ENCODE measurements around the gene HS3ST6. TPM values are rescaled to one million over a fixed set of nuclear protein-coding genes. Genes with fewer than 3 reads are reported as not detected.
"Not testable (repeated sequence)": the region's sequence is repeated elsewhere in the genome, so short reads cannot be mapped to it uniquely, and the experiment has no call there.

Gene HS3ST6
- total RNA-seq, 3 donors from 2014 or later (not counting 1 experiment from before 2014, with no cell fraction given): not detected

GRCh38 chr16:1900452-1900774 lies 17.8 kb downstream of the HS3ST6 start:
- ATAC-seq: no peak

DNA sequence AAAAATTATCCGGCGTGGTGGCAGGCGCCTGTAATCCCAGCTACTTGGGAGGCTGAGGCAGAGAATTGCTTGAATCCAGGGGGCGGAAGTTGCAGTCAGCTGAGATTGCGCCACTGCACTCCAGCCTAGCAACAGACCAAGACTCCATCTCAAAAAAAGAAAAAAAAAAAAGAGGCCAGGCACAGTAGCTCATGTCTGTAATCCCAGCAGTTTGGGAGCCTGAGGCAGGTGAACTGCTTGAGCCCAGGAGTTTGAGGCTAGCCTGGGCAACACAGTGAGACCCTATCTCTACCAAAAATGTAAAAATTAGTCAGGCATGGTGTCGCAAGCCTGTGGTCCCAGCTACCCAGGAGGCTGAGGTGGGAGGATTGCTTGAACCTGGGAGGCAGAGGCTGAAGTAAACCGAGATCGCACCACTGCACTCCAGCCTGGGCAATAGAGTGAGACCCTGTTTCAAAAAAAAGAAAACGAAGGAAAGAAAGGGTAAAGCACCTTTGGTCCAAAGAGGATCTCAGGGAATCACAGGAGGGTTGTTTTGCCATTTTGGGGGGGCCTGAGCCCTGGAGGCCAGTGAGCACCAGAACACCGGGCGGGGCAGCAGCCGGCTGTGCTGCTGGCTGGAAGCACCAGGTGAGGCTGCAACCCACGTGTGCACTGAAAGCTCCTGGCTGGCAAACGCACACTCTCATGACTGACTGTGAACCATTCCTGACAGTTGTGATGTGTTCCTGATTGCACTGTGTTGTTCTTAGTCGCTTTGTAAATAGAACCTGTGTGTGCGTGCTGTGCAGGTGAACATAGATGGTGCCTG lies 18.4 kb downstream of the HS3ST6 start:
- Mint-ChIP-seq H3K4me1 (no peaks in the 10 kb centered on the region), H3K36me3 (no peaks in the 10 kb centered on the region), H3K27me3 (ENCODE audit: low read depth in 2 of 2) (peaks cover 0 to 2% of the 10 kb centered on the region in 2 donors), H3K27ac (no peak overlapping the region), H3K9me3 (no peaks in the 10 kb centered on the region), H3K4me3 (no peak overlapping the region)
- WGBS (ENCODE audit: insufficient coverage): 78% methylated on average over 16 of the region's 16 CpGs
- H3K36me3 ChIP-seq (ENCODE audit: control insufficient read depth, insufficient read depth, low read length): no peaks in the 10 kb centered on the region
- TF ChIP-seq CTCF (IDR thresholded peaks at IDR 0.05): no peak
- no peaks in the 10 kb centered on the region for H3K9me3 ChIP-seq (ENCODE audit: control insufficient read depth, insufficient read depth, low read length)
- no peak overlapping the region for H3K27ac ChIP-seq (ENCODE audit: low read length)
- DNase-seq (no peak), ATAC-seq (no peak)
- H3K4me3 ChIP-seq (ENCODE audit: low read length): no peak overlapping the region
- H3K27me3 ChIP-seq (ENCODE audit: control insufficient read depth, insufficient read depth, low read length): no peaks in the 10 kb centered on the region
- intact Hi-C loops (cut with micrococcal nuclease): no loop called here
- H3K4me1 ChIP-seq (ENCODE audit: control insufficient read depth, insufficient read depth, low read length): no peaks in the 10 kb centered on the region

More at GRCh38 chr16:1900452-1900774, 17.8 kb downstream of the HS3ST6 start:
- intact Hi-C loops (cut with micrococcal nuclease): no loop called here
- Histone ChIP-seq H3K4me3 (ENCODE audit: low read length) (no peak overlapping the region), H3K4me1 (ENCODE audit: control insufficient read depth, insufficient read depth, low read length) (no peaks in the 10 kb centered on the region), H3K9me3 (ENCODE audit: control insufficient read depth, insufficient read depth, low read length) (no peaks in the 10 kb centered on the region), H3K27ac (ENCODE audit: low read length) (no peak overlapping the region), H3K36me3 (ENCODE audit: control insufficient read depth, insufficient read depth, low read length) (no peaks in the 10 kb centered on the region), H3K27me3 (ENCODE audit: control insufficient read depth, insufficient read depth, low read length) (no peaks in the 10 kb centered on the region)
- Mint-ChIP-seq H3K27me3 (ENCODE audit: low read depth in 2 of 2) (peaks cover 0 to 2% of the 10 kb centered on the region in 2 donors), H3K4me3 (no peak overlapping the region), H3K27ac (no peak overlapping the region), H3K36me3 (no peaks in the 10 kb centered on the region), H3K9me3 (no peaks in the 10 kb centered on the region), H3K4me1 (no peaks in the 10 kb centered on the region)
- WGBS (ENCODE audit: insufficient coverage): 63% methylated on average over 9 of the region's 9 CpGs
- TF ChIP-seq CTCF (IDR thresholded peaks at IDR 0.05): no peak
- DNase-seq: no peak

DNA sequence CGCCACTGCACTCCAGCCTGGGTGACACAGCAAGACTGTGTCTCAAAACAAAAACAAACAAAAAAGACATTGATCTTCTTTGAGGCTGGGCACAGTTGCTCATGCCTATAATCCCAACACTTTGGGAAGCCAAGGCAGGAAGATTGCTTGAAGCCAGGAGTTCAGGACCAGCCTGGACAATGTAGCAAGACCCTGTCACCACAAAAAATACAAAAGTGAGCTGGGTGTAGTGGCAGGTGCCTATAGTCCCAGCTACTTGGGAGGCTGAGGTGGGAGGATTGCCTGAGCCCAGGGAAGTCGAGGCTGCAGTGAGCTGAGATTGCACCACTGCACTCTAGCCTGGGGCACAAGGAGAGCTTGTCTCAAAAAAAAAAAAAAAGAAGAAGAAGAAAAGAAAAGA lies 20.5 kb downstream of the HS3ST6 start:
- WGBS (ENCODE audit: insufficient coverage): 87% methylated on average over 2 of the region's 2 CpGs
- ATAC-seq; H3K4me1 ChIP-seq (ENCODE audit: control insufficient read depth, insufficient read depth, low read length); H3K27ac ChIP-seq (ENCODE audit: low read length); H3K27me3 ChIP-seq (ENCODE audit: control insufficient read depth, insufficient read depth, low read length); H3K36me3 Mint-ChIP-seq; H3K27me3 Mint-ChIP-seq (ENCODE audit: low read depth in 2 of 2); H3K9me3 Mint-ChIP-seq; intact Hi-C loops (cut with micrococcal nuclease); H3K27ac Mint-ChIP-seq; H3K4me1 Mint-ChIP-seq; DNase-seq; H3K9me3 ChIP-seq (ENCODE audit: control insufficient read depth, insufficient read depth, low read length); H3K36me3 ChIP-seq (ENCODE audit: control insufficient read depth, insufficient read depth, low read length); H3K4me3 ChIP-seq (ENCODE audit: low read length); H3K4me3 Mint-ChIP-seq: not testable (repeated sequence)

GRCh38 chr16:1895949-1896675 lies 22.1 kb downstream of the HS3ST6 start:
- Histone ChIP-seq H3K36me3 (ENCODE audit: control insufficient read depth, insufficient read depth, low read length) (no peaks in the 10 kb centered on the region), H3K27ac (ENCODE audit: low read length) (no peak overlapping the region), H3K4me1 (ENCODE audit: control insufficient read depth, insufficient read depth, low read length) (no peaks in the 10 kb centered on the region), H3K9me3 (ENCODE audit: control insufficient read depth, insufficient read depth, low read length) (no peaks in the 10 kb centered on the region), H3K27me3 (ENCODE audit: control insufficient read depth, insufficient read depth, low read length) (no peaks in the 10 kb centered on the region), H3K4me3 (ENCODE audit: low read length) (no peak overlapping the region)
- Mint-ChIP-seq H3K27ac (no peak overlapping the region), H3K4me1 (no peaks in the 10 kb centered on the region), H3K36me3 (no peaks in the 10 kb centered on the region), H3K4me3 (no peak overlapping the region), H3K9me3 (no peaks in the 10 kb centered on the region), H3K27me3 (ENCODE audit: low read depth in 2 of 2) (peaks cover 0 to 6% of the 10 kb centered on the region in 2 donors)
- TF ChIP-seq CTCF (IDR thresholded peaks at IDR 0.05): no peak
- no peak for DNase-seq
- WGBS (ENCODE audit: insufficient coverage): 82% methylated on average over 27 of the region's 27 CpGs
- no peak for ATAC-seq
- intact Hi-C loops (cut with micrococcal nuclease): no loop called here

All from natural killer cell (primary cell).